HL-60 (cell line): ENCODE results near the gene CD160.

Experiments used
- CTCF ChIP-seq: IDR thresholded peaks from one replicate; pipeline ENCODE4 v1.5.1; 2011; ENCODE audit warnings: low read length, control low read depth, inconsistent platforms; ENCODE audit not compliant: insufficient read depth
- GABPA ChIP-seq: IDR thresholded peaks from 2 replicates; pipeline ENCODE4 v1.6.1; 2012; ENCODE audit warnings: low read depth
- POLR2AphosphoS5 ChIP-seq: IDR thresholded peaks from 2 replicates; pipeline ENCODE4 v1.6.1; 2012; ENCODE audit warnings: low read depth

GRCh38 chr1:145688328-145688727, 31.0 kb upstream of the CD160 start:
- no peak for TF ChIP-seq CTCF
- TF ChIP-seq POLR2AphosphoS5, result no peak
- no peak for TF ChIP-seq GABPA
